Lower leg skin (tissue), 4 donors: ENCODE data around the gene NTSR2. TPM values are rescaled to one million over a fixed set of nuclear protein-coding genes. Genes with fewer than 3 reads are reported as not detected.

Experiments
- DNase-seq, 2 donors: peaks; one replicate each; pipeline ENCODE4 v3.0.0-alpha.2; 2019; ENCODE audit warnings: low spot score in 2 of 2
- H3K4me3 ChIP-seq: fragments of 200-600 bp; sonication (generic); 2 replicates; pipeline ENCODE4 v1.5.1; 2017; ENCODE audit warnings: mild to moderate bottlenecking, low read depth; ENCODE audit not compliant: poor library complexity, severe bottlenecking
- CTCF ChIP-seq, 3 donors: fragments of 450-650 bp; IDR thresholded peaks; one replicate each; pipeline ENCODE4 v1.5.1; 2016; ENCODE audit warnings: antibody characterized with exemption in 3 of 3, mild to moderate bottlenecking in 3 of 3, moderate library complexity in 2 of 3
- POLR2A ChIP-seq, 2 donors: fragments of 450-650 bp; IDR thresholded peaks; one replicate each; pipeline ENCODE4 v1.6.1; 2016 to 2017; ENCODE audit warnings: antibody characterized with exemption in 2 of 2, mild to moderate bottlenecking in 1 of 2, moderate library complexity in 1 of 2
- WGBS, 2 donors: methylation state at CpG; one replicate each; pipeline ENCODE4 v1.1.5; 2018; 5-methylcytosine and 5-hydroxymethylcytosine counted together
- intact Hi-C: fragments of 100-400 bp; cut with DNase I; formaldehyde crosslinking; loops from one replicate; pipeline ENCODE4 v1.15.0; 2023; ENCODE audit warnings: low total_unique reads
- total RNA-seq, 4 donors: library from RNA; depleted of rRNA; stranded (reverse); fragments of >200 nt; gene quantifications; one replicate each; pipeline ENCODE4 v1.1.0, GENCODE V29; 2016

NTSR2 gene
- total RNA-seq, 4 donors from 2014 or later: not detected

- TF ChIP-seq CTCF (IDR thresholded peaks at IDR 0.05) (no peak), POLR2A (IDR thresholded peaks at IDR 0.05) (no peak)
- intact Hi-C loops: no loop called here
- DNase-seq: no peak
- no peak overlapping the region for H3K4me3 ChIP-seq
- WGBS, 2 donors: 87 to 94% methylated on average over 12 of the region's 12 CpGs
These were observed 46.1 kb upstream of the NTSR2 start for GRCh38 chr2:11715987-11716652.

- no peak for TF ChIP-seq CTCF (IDR thresholded peaks at IDR 0.05)
- no peak for TF ChIP-seq POLR2A (IDR thresholded peaks at IDR 0.05)
- intact Hi-C loops: no loop called here
- no peak for DNase-seq
- 88 to 95% methylated on average over 7 of the region's 7 CpGs for WGBS, 2 donors
- H3K4me3 ChIP-seq: no peak overlapping the region
These were observed 43.8 kb upstream of the NTSR2 start for GRCh38 chr2:11713815-11714214.

GRCh38 chr2:11712866-11713265 is 42.9 kb upstream of the NTSR2 start:
- 89 to 92% methylated on average over 2 of the region's 2 CpGs for WGBS, 2 donors
- TF ChIP-seq CTCF (IDR thresholded peaks at IDR 0.05) (no peak), POLR2A (IDR thresholded peaks at IDR 0.05) (no peak)
- intact Hi-C loops: no loop called here
- H3K4me3 ChIP-seq: no peak overlapping the region
- no peak for DNase-seq

GRCh38 chr2:11711751-11712150 is 41.8 kb upstream of the NTSR2 start:
- H3K4me3 ChIP-seq: no peak overlapping the region
- no peak for DNase-seq
- TF ChIP-seq CTCF (IDR thresholded peaks at IDR 0.05): no peak
- no peak for TF ChIP-seq POLR2A (IDR thresholded peaks at IDR 0.05)
- intact Hi-C loops: no loop called here
- WGBS, 2 donors: 83% methylated on average over 8 of the region's 8 CpGs

- TF ChIP-seq CTCF (IDR thresholded peaks at IDR 0.05) (no peak), POLR2A (IDR thresholded peaks at IDR 0.05) (no peak)
- DNase-seq: no peak
- no peak overlapping the region for H3K4me3 ChIP-seq
- WGBS, 2 donors: 53 to 57% methylated on average over 1 of the region's 1 CpG
- intact Hi-C loops: no loop called here
These were observed 41.3 kb upstream of the NTSR2 start for GRCh38 chr2:11711354-11711716.
